Neuronal stem cell (in vitro differentiated cells): ENCODE results near the gene DLG1.

Experiments used
- DNase-seq: peaks from one replicate; pipeline ENCODE4 v3.0.0-alpha.2; 2013; ENCODE audit warnings: low spot score
- H2AFZ ChIP-seq: one replicate; pipeline ENCODE4 v1.6.1; 2013; ENCODE audit warnings: mild to moderate bottlenecking, low read length, inconsistent platforms
- H2AK5ac ChIP-seq: 2 replicates; pipeline ENCODE4 v1.6.1; 2013; ENCODE audit warnings: low read depth, mild to moderate bottlenecking, inconsistent platforms, low read length, moderate library complexity, mixed read lengths
- H2BK120ac ChIP-seq: 2 replicates; pipeline ENCODE4 v1.6.1; 2013; ENCODE audit warnings: low read depth, mild to moderate bottlenecking, inconsistent platforms, low read length, moderate library complexity, mixed read lengths
- H2BK12ac ChIP-seq: one replicate; pipeline ENCODE4 v1.6.1; 2013; ENCODE audit warnings: low read length, inconsistent platforms
- H2BK15ac ChIP-seq: 2 replicates; pipeline ENCODE4 v1.6.1; 2013; ENCODE audit warnings: mild to moderate bottlenecking, low read length, inconsistent platforms, mixed read lengths
- H2BK5ac ChIP-seq: one replicate; pipeline ENCODE4 v1.6.1; 2013; ENCODE audit warnings: inconsistent platforms, mild to moderate bottlenecking, low read length, moderate library complexity
- H3K14ac ChIP-seq: one replicate; pipeline ENCODE4 v1.6.1; 2013; ENCODE audit warnings: low read length, inconsistent platforms
- H3K18ac ChIP-seq: 2 replicates; pipeline ENCODE4 v1.6.1; 2013; ENCODE audit warnings: low read length, inconsistent platforms
- H3K23ac ChIP-seq: 2 replicates; pipeline ENCODE4 v1.6.1; 2013; ENCODE audit warnings: low read depth, mild to moderate bottlenecking, mixed read lengths, low read length, inconsistent platforms; ENCODE audit not compliant: poor library complexity
- H3K27ac ChIP-seq: replicated peaks from 3 replicates; pipeline ENCODE4 v1.5.1; 2013; ENCODE audit warnings: low read length, inconsistent platforms
- H3K27me3 ChIP-seq, 3 experiments: 2 replicates each; pipeline ENCODE4 v1.6.1; 2013; ENCODE audit warnings: low read length in 3 of 3, mild to moderate bottlenecking in 2 of 3, inconsistent platforms in 1 of 3, low read depth in 1 of 3, mixed read lengths in 1 of 3, moderate library complexity in 1 of 3; ENCODE audit not compliant: control insufficient read depth in 3 of 3, insufficient read depth in 3 of 3
- H3K36me3 ChIP-seq, 2 donors: replicated peaks in 1 of 2; 2 replicates each; pipeline ENCODE4 v1.6.1; 2013; ENCODE audit warnings: low read length in 2 of 2; ENCODE audit not compliant: control insufficient read depth in 2 of 2, insufficient read depth in 2 of 2
- H3K4ac ChIP-seq: 2 replicates; pipeline ENCODE4 v1.6.1; 2013; ENCODE audit warnings: inconsistent platforms, mild to moderate bottlenecking, low read length, moderate library complexity
- H3K4me1 ChIP-seq, 2 donors: 1 replicate in 1 of 2; 2 replicates in 1 of 2; pipeline ENCODE4 v1.6.1; 2013; ENCODE audit warnings: low read length in 2 of 2, low read depth in 1 of 2; ENCODE audit not compliant: control insufficient read depth in 2 of 2, insufficient read depth in 1 of 2
- H3K4me2 ChIP-seq: one replicate; pipeline ENCODE4 v1.6.1; 2013; ENCODE audit warnings: mild to moderate bottlenecking, low read length, inconsistent platforms; ENCODE audit not compliant: insufficient read depth, poor library complexity, severe bottlenecking
- H3K4me3 ChIP-seq, 2 donors: 2 replicates each; pipeline ENCODE4 v1.5.1; 2013; ENCODE audit warnings: low read length in 2 of 2, mild to moderate bottlenecking in 2 of 2, inconsistent platforms in 1 of 2, moderate library complexity in 1 of 2
- H3K79me1 ChIP-seq: one replicate; pipeline ENCODE4 v1.6.1; 2013; ENCODE audit warnings: low read depth, mild to moderate bottlenecking, inconsistent platforms, low read length, moderate library complexity
- H3K9ac ChIP-seq: one replicate; pipeline ENCODE4 v1.6.1; 2013; ENCODE audit warnings: mild to moderate bottlenecking, low read depth, low read length, inconsistent platforms; ENCODE audit not compliant: poor library complexity
- H3K9me3 ChIP-seq, 2 donors: replicated peaks in 1 of 2; 2 replicates each; pipeline versions ENCODE3 to v1.6.1; 2013; ENCODE audit warnings: low read length in 2 of 2, mild to moderate bottlenecking in 2 of 2, inconsistent platforms in 1 of 2, low read depth in 1 of 2, mixed read lengths in 1 of 2, moderate library complexity in 1 of 2; ENCODE audit not compliant: control insufficient read depth in 2 of 2, insufficient read depth in 1 of 2
- H4K8ac ChIP-seq: one replicate; pipeline ENCODE4 v1.6.1; 2013; ENCODE audit warnings: low read depth, mild to moderate bottlenecking, inconsistent platforms, low read length, moderate library complexity
- H4K91ac ChIP-seq: one replicate; pipeline ENCODE4 v1.6.1; 2013; ENCODE audit warnings: low read length, low read depth, mild to moderate bottlenecking, inconsistent platforms; ENCODE audit not compliant: poor library complexity
- WGBS, 2 donors: extraction: QIAGEN DNeasy Blood & Tissue Kit; methylation state at CpG; one replicate each; pipeline ENCODE4 v1.1.7; 2013; ENCODE audit warnings: missing lambda C conversion rate in 2 of 2, mixed read lengths in 1 of 2; ENCODE audit not compliant: insufficient read length in 2 of 2, insufficient replicate concordance in 1 of 2; ENCODE audit errors: extremely low coverage in 2 of 2; 5-methylcytosine and 5-hydroxymethylcytosine counted together

The DLG1 gene

DNA sequence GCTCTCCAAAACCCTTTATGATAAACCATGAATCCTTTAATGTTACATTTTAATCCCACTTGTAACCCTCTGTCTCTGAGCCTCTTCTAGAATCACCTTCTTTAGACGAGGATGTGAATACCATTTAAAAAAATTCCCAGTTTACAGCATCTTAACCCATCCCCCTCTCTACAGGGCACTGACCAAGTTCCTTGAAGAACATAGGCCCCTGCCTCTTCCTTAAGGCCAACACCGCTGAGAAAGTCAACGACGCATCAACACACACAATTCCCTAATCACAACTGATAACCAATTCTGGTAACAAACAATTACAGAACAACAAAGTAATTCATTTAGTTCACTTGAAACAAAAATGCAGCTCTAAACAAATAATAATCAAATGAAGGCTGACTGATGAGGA, 130.3 kb downstream of the DLG1 start:
- H3K4me3 ChIP-seq, result no peak overlapping the region
- no peak for DNase-seq
- no peak overlapping the region for H3K4ac ChIP-seq
- H2AK5ac ChIP-seq, result no peak overlapping the region
- H3K27ac ChIP-seq, result no peak overlapping the region
- H3K9me3 ChIP-seq, result peaks cover 0 to 2% of the 10 kb centered on the region in 2 donors
- no peak overlapping the region for H3K23ac ChIP-seq
- no peak overlapping the region for H3K4me2 ChIP-seq
- H3K79me1 ChIP-seq, result peaks cover 2% of the 10 kb centered on the region
- H4K8ac ChIP-seq, result no peak overlapping the region
- WGBS, 2 donors, result no CpG with 5 or more reads among the region's 4 CpGs
- no peak overlapping the region for H2BK120ac ChIP-seq
- no peak overlapping the region for H3K9ac ChIP-seq
- no peak overlapping the region for H4K91ac ChIP-seq
- H3K36me3 ChIP-seq, result peaks cover 3 to 8% of the 10 kb centered on the region in 2 donors
- peaks cover 0 to 7% of the 10 kb centered on the region in 2 donors for H3K4me1 ChIP-seq
- H3K18ac ChIP-seq, result no peak overlapping the region
- no peak overlapping the region for H3K14ac ChIP-seq
- H2BK15ac ChIP-seq, result no peak overlapping the region
- H2AFZ ChIP-seq, result no peak overlapping the region
- H2BK12ac ChIP-seq, result no peak overlapping the region
- no peaks in the 10 kb centered on the region for H3K27me3 ChIP-seq
- no peak overlapping the region for H2BK5ac ChIP-seq

DNA sequence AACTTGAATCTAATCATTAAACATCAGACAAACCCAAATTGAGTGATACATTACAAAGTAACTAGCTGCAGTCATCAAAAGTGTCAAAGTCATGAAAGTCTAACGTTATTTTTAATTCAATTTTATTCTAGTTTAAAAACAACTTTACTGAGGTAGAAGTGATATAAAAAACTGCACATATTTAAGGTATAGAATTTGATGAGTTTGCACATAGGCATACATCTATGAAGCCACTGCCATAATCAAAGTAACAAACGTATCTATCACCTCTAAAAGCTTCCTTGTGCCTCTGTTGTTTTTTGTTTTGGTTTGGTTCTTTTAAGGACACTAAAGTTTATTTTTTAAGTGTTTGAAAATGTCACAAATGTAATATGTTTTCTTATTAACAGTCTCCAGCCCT, 130.9 kb downstream of the DLG1 start:
- Histone ChIP-seq H3K27ac (no peak overlapping the region), H2AFZ (no peak overlapping the region), H4K91ac (no peak overlapping the region), H3K4me3 (no peak overlapping the region), H3K9me3 (peaks cover 0 to 2% of the 10 kb centered on the region in 2 donors), H2BK120ac (no peak overlapping the region), H2AK5ac (no peak overlapping the region), H3K4me1 (peaks cover 0 to 7% of the 10 kb centered on the region in 2 donors), H2BK15ac (no peak overlapping the region), H3K14ac (no peak overlapping the region), H3K36me3 (peaks cover 3 to 11% of the 10 kb centered on the region in 2 donors), H4K8ac (no peak overlapping the region), H2BK12ac (no peak overlapping the region), H3K27me3 (no peaks in the 10 kb centered on the region), H3K23ac (no peak overlapping the region), H2BK5ac (no peak overlapping the region), H3K79me1 (peaks cover 2% of the 10 kb centered on the region), H3K4ac (no peak overlapping the region), H3K18ac (no peak overlapping the region), H3K4me2 (no peak overlapping the region), H3K9ac (no peak overlapping the region)
- WGBS, 2 donors, result no CpG with 5 or more reads among the region's 2 CpGs
- DNase-seq, result no peak

DNA sequence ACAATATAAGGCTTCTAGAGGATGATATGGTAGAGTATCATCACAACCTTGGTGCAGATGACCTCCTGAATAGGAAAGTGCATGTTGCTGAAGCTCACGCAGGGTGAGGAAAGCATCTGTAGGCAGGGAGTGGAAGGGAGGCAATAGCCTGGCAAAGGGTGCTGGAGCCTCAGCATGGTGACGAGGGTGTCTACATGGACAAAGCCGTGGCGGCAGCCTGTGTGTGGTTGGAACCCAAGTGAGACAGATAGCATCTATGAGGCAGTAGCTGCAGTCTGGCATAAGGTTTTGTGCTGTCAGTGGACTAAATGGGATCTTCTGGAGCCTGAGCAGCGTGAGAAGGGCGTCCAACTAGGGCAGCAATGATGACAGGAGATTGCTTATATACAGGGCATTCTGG, 132.5 kb downstream of the DLG1 start:
- Histone ChIP-seq H3K4me3 (no peak overlapping the region), H2AFZ (no peak overlapping the region), H2AK5ac (no peak overlapping the region), H3K4me2 (no peak overlapping the region), H3K23ac (no peak overlapping the region), H3K14ac (no peak overlapping the region), H3K9me3 (peaks cover 0 to 2% of the 10 kb centered on the region in 2 donors), H3K4ac (no peak overlapping the region), H3K27ac (no peak overlapping the region), H4K8ac (no peak overlapping the region), H2BK15ac (no peak overlapping the region), H2BK12ac (no peak overlapping the region), H3K79me1 (peaks cover 2% of the 10 kb centered on the region), H3K27me3 (no peaks in the 10 kb centered on the region), H3K36me3 (peaks cover 3 to 11% of the 10 kb centered on the region in 2 donors), H2BK5ac (no peak overlapping the region), H3K4me1 (peaks cover 0 to 7% of the 10 kb centered on the region in 2 donors), H2BK120ac (no peak overlapping the region), H3K18ac (no peak overlapping the region), H3K9ac (no peak overlapping the region), H4K91ac (no peak overlapping the region)
- no peak for DNase-seq
- no CpG with 5 or more reads among the region's 6 CpGs for WGBS, 2 donors

DNA sequence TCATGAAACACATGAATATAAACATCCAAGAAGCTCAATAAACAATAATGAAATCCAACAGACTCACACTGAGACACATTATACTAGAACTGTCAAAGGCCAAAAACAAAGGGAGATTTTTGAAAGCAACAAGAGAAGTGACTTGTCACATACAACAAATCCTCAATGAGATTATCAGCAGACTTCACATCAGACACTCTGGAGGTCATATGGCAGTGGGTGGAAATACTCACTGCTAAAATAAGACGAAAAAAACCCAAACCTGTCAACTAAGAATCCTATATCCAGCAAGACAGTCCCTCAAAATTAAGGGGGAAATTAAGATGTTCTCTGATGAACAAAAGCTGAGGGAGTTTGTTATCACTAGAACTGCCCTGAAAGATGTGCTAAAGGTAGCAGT, 143.4 kb downstream of the DLG1 start:
- H4K8ac ChIP-seq, result no peak overlapping the region
- peaks cover 9 to 36% of the 10 kb centered on the region in 2 donors for H3K9me3 ChIP-seq
- no peak for DNase-seq
- H3K27ac ChIP-seq, result no peak overlapping the region
- H3K23ac ChIP-seq, result no peak overlapping the region
- peaks cover 4 to 20% of the 10 kb centered on the region in 2 donors for H3K36me3 ChIP-seq
- no peak overlapping the region for H2BK5ac ChIP-seq
- no peak overlapping the region for H3K4me2 ChIP-seq
- no peak overlapping the region for H3K4ac ChIP-seq
- no peak overlapping the region for H3K14ac ChIP-seq
- H3K4me1 ChIP-seq, result peaks cover 0 to 4% of the 10 kb centered on the region in 2 donors
- no peak overlapping the region for H4K91ac ChIP-seq
- peaks cover 5% of the 10 kb centered on the region for H3K79me1 ChIP-seq
- H2BK15ac ChIP-seq, result no peak overlapping the region
- H3K27me3 ChIP-seq, result no peaks in the 10 kb centered on the region
- H2BK12ac ChIP-seq, result no peak overlapping the region
- no peak overlapping the region for H2BK120ac ChIP-seq
- H2AK5ac ChIP-seq, result no peak overlapping the region
- H3K18ac ChIP-seq, result no peak overlapping the region
- H2AFZ ChIP-seq, result no peak overlapping the region
- H3K9ac ChIP-seq, result no peak overlapping the region
- WGBS, 2 donors, result no CpG with 5 or more reads among the region's 1 CpG
- H3K4me3 ChIP-seq, result no peak overlapping the region
